ENCODE results near the gene ZNF625. TPM values are rescaled to one million over a fixed set of nuclear protein-coding genes. Genes with fewer than 3 reads are reported as not detected.
"Not testable (repeated sequence)": the region's sequence is repeated elsewhere in the genome, so short reads cannot be mapped to it uniquely, and the experiment has no call there.

The ZNF625 gene
- total and polyA plus RNA-seq, 9 donors = 1.5 to 19.6 (median 8.9) TPM

DNA sequence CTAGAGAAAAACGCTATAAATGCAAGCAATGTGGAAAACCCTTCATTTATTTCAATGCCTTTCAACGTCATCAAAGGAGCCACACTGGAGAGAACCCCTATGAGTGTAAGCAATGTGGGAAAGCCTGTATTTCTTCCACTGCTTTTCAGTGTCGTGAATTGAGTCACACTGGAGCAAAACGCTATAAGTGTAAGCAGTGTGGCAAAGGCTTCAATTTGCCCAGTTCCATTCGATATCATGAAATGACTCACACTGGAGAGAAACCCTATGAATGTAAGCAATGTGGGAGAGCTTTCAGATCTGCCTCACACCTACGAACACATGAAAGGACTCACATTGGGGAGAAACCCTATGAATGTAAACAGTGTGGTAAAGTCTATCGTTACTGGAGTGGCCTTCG is 43.8 kb downstream of the ZNF625 start:
- Histone ChIP-seq H3K9me3 (peaks cover 0 to 16% of the 10 kb centered on the region in 2 donors), H3K27me3 (no peaks in the 10 kb centered on the region), H3K36me3 (peaks cover 2% of the 10 kb centered on the region), H3K27ac (no peak overlapping the region), H3K4me1 (ENCODE audit: insufficient read depth) (no peaks in the 10 kb centered on the region), H3K4me3 (no peak overlapping the region)
- intact Hi-C loops (cut with DNase I) = no loop called here
- no peak for DNase-seq
- TF ChIP-seq POLR2A (IDR thresholded peaks at IDR 0.05) (no peak), EP300 (IDR thresholded peaks at IDR 0.05) (no peak), CTCF (IDR thresholded peaks at IDR 0.05) (no peak)
- 90 to 94% (median 92%) methylated on average over 8 of the region's 8 CpGs for WGBS, 3 donors

GRCh38 chr19:12111943-12112637 is 44.4 kb downstream of the ZNF625 start:
- no peak for DNase-seq
- intact Hi-C loops (cut with DNase I) = loop anchor here in 1 of 4 donors (1.0 kb wide), 1 partner anchor 37 kb away; no protein-coding TSS in a partner anchor
- Histone ChIP-seq H3K4me3 (no peak overlapping the region), H3K27ac (no peak overlapping the region), H3K36me3 (peaks cover 2% of the 10 kb centered on the region), H3K4me1 (ENCODE audit: insufficient read depth) (no peaks in the 10 kb centered on the region), H3K9me3 (peaks cover 0 to 16% of the 10 kb centered on the region in 2 donors), H3K27me3 (no peaks in the 10 kb centered on the region)
- TF ChIP-seq POLR2A (IDR thresholded peaks at IDR 0.05) (no peak), EP300 (IDR thresholded peaks at IDR 0.05) (no peak), CTCF (IDR thresholded peaks at IDR 0.05) (no peak)
- WGBS, 3 donors = 87 to 93% (median 92%) methylated on average over 8 of the region's 8 CpGs

- Histone ChIP-seq H3K4me1 (ENCODE audit: insufficient read depth) (no peaks in the 10 kb centered on the region), H3K9me3 (peaks cover 0 to 16% of the 10 kb centered on the region in 2 donors), H3K27ac (no peak overlapping the region), H3K36me3 (peaks cover 2% of the 10 kb centered on the region), H3K27me3 (no peaks in the 10 kb centered on the region), H3K4me3 (no peak overlapping the region)
- intact Hi-C loops (cut with DNase I) = loop anchor here in 1 of 4 donors (1.0 kb wide), 1 partner anchor 36 kb away; no protein-coding TSS in a partner anchor
- TF ChIP-seq CTCF (IDR thresholded peaks at IDR 0.05) (no peak), POLR2A (IDR thresholded peaks at IDR 0.05) (no peak), EP300 (IDR thresholded peaks at IDR 0.05) (no peak)
- no peak for DNase-seq
- WGBS, 3 donors = 47 to 53% (median 48%) methylated on average over 2 of the region's 2 CpGs
These were observed 45.4 kb downstream of the ZNF625 start for GRCh38 chr19:12111176-12111575.

DNA sequence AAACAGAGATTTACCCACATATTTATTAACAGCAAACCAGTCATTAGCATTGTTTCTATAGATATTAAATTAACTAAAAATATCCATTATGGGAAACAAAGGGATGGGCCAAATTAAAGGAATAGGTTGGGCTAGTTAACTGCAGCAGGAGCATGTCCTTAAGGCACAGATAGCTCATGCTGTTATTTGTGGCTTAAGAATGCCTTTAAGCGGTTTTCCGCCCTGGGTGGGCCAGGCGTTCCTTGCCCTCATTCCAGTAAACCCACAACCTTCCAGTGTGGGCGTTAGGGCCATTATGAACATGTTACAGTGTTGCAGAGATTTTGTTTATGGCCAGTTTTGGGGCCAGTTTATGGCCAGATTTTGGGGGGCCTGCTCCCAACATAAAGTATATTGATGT is 52.6 kb downstream of the ZNF625 start:
- DNase-seq; H3K9me3 ChIP-seq; H3K4me3 ChIP-seq; H3K36me3 ChIP-seq; H3K27ac ChIP-seq; H3K4me1 ChIP-seq (ENCODE audit: insufficient read depth); intact Hi-C loops (cut with DNase I); H3K27me3 ChIP-seq: not testable (repeated sequence)
- 98% methylated on average over 4 of the region's 4 CpGs for WGBS, 3 donors

GRCh38 chr19:12098040-12098439 is 58.5 kb downstream of the ZNF625 start:
- Histone ChIP-seq H3K4me1 (ENCODE audit: insufficient read depth) (peaks cover 2% of the 10 kb centered on the region), H3K36me3 (no peaks in the 10 kb centered on the region), H3K4me3 (no peak overlapping the region), H3K27me3 (no peaks in the 10 kb centered on the region), H3K9me3 (peaks cover 0 to 2% of the 10 kb centered on the region in 2 donors), H3K27ac (no peak overlapping the region)
- DNase-seq = no peak
- 96 to 98% (median 97%) methylated on average over 9 of the region's 9 CpGs for WGBS, 3 donors
- TF ChIP-seq POLR2A (IDR thresholded peaks at IDR 0.05) (no peak), EP300 (IDR thresholded peaks at IDR 0.05) (no peak), CTCF (IDR thresholded peaks at IDR 0.05) (no peak)
- intact Hi-C loops (cut with DNase I) = no loop called here
